Choroid plexus epithelial cell (primary cell): ENCODE results near the gene TMEM92.

Experiments used
- DNase-seq: peaks from one replicate; pipeline ENCODE4 v3.0.0-alpha.2; 2010; ENCODE audit warnings: low read depth
- H3K4me3 ChIP-seq: 2 replicates; pipeline ENCODE4 v1.5.1; 2011; ENCODE audit warnings: low read depth, mild to moderate bottlenecking, control low read depth, low read length, moderate library complexity
- CTCF ChIP-seq: conservative IDR thresholded peaks from 2 replicates; pipeline ENCODE4 v1.5.1; 2011; ENCODE audit warnings: low read depth, mild to moderate bottlenecking, control low read depth, inconsistent platforms, low read length, moderate library complexity

TMEM92 gene

GRCh38 chr17:50240851-50241250, 33.4 kb upstream of the TMEM92 start:
- DNase-seq = peak; percentile 44
- no peak overlapping the region for H3K4me3 ChIP-seq
- no peak for TF ChIP-seq CTCF

GRCh38 chr17:50241431-50241830, 32.8 kb upstream of the TMEM92 start:
- H3K4me3 ChIP-seq = no peak overlapping the region
- no peak for TF ChIP-seq CTCF
- no peak for DNase-seq

GRCh38 chr17:50244771-50245170, 29.5 kb upstream of the TMEM92 start:
- no peak for TF ChIP-seq CTCF
- H3K4me3 ChIP-seq = no peak overlapping the region
- DNase-seq = no peak

GRCh38 chr17:50248255-50248654, 26.0 kb upstream of the TMEM92 start:
- no peak for TF ChIP-seq CTCF
- DNase-seq = no peak
- no peak overlapping the region for H3K4me3 ChIP-seq

- DNase-seq = no peak
- H3K4me3 ChIP-seq = no peak overlapping the region
- TF ChIP-seq CTCF = no peak
Observed at GRCh38 chr17:50252781-50253180, 21.5 kb upstream of the TMEM92 start.

- H3K4me3 ChIP-seq = no peak overlapping the region
- DNase-seq = no peak
- TF ChIP-seq CTCF = no peak
Observed at GRCh38 chr17:50255766-50256635, 18.3 kb upstream of the TMEM92 start.
